Liver (tissue), 3 donors: ENCODE measurements around the gene MYO9B.

Experiments
- CTCF ChIP-seq: fragments of 150-350 bp; IDR thresholded peaks from 2 replicates; pipeline ENCODE4 v1.5.1; 2017; ENCODE audit warnings: improper control_type of control experiment, low read depth, low read length; ENCODE audit not compliant: missing input control
- JUND ChIP-seq, 2 donors: IDR thresholded peaks; 2 replicates each; pipeline ENCODE4 v1.6.1; 2016; ENCODE audit warnings: antibody characterized with exemption in 2 of 2
- MAX ChIP-seq: IDR thresholded peaks from 2 replicates; pipeline ENCODE4 v1.6.1; 2016; ENCODE audit warnings: antibody characterized with exemption
- TAF1 ChIP-seq: conservative IDR thresholded peaks from 2 replicates; pipeline ENCODE4 v1.6.1; 2016; ENCODE audit warnings: antibody characterized with exemption, mild to moderate bottlenecking
- YY1 ChIP-seq: IDR thresholded peaks from 2 replicates; pipeline ENCODE4 v1.6.1; 2016; ENCODE audit warnings: antibody characterized with exemption, mild to moderate bottlenecking
- ZBTB33 ChIP-seq: IDR thresholded peaks from 2 replicates; pipeline ENCODE4 v1.6.1; 2016; ENCODE audit warnings: antibody characterized with exemption
- donor health status: healthy.
- donor health status: healthy.

- TF ChIP-seq YY1 (no peak), TAF1 (no peak), JUND (IDR thresholded peaks at IDR 0.05) (no peak), CTCF (no peak), ZBTB33 (no peak), MAX (no peak)
These were observed 4.8 kb downstream of the MYO9B start for GRCh38 chr19:17080440-17080801.
